Muscle of leg (tissue), 11 donors: ENCODE results near the gene ENTHD1. TPM values are rescaled to one million over a fixed set of nuclear protein-coding genes. Genes with fewer than 3 reads are reported as not detected.
"Not testable (repeated sequence)": the region's sequence is repeated elsewhere in the genome, so short reads cannot be mapped to it uniquely, and the experiment has no call there.

Source experiments
- DNase-seq: peaks from one replicate; pipeline ENCODE4 v3.0.0; 2013
- H3K27ac ChIP-seq: one replicate; pipeline ENCODE4 v1.5.1; 2013; ENCODE audit warnings: mild to moderate bottlenecking, low read length, control low read depth
- H3K27me3 ChIP-seq: one replicate; pipeline ENCODE4 v1.6.1; 2013; ENCODE audit warnings: low read length; ENCODE audit not compliant: control insufficient read depth, insufficient read depth
- H3K36me3 ChIP-seq: one replicate; pipeline ENCODE4 v1.6.1; 2013; ENCODE audit warnings: low read length; ENCODE audit not compliant: control insufficient read depth, insufficient read depth
- H3K4me1 ChIP-seq: one replicate; pipeline ENCODE4 v1.6.1; 2013; ENCODE audit warnings: low read length; ENCODE audit not compliant: control insufficient read depth, insufficient read depth
- H3K4me3 ChIP-seq: one replicate; pipeline ENCODE4 v1.5.1; 2013; ENCODE audit warnings: low read length, control low read depth
- H3K9me3 ChIP-seq: replicated peaks from 2 replicates; pipeline ENCODE4 v1.6.1; 2013; ENCODE audit warnings: low read depth, low read length; ENCODE audit not compliant: control insufficient read depth
- WGBS: methylation state at CpG from one replicate; pipeline ENCODE4 v1.1.5; 2013; ENCODE audit warnings: missing lambda C conversion rate; ENCODE audit not compliant: insufficient coverage; 5-methylcytosine and 5-hydroxymethylcytosine counted together
- polyA plus RNA-seq, 8 donors: library from polyadenylated mRNA; unstranded; fragments of 120-200 nt; gene quantifications; one replicate each; pipeline versions ENCODE4 v1.2.1 to v1.2.3, GENCODE V29; 2013; ENCODE audit warnings: inconsistent platforms in 1 of 8, low replicate concordance in 1 of 8; ENCODE audit not compliant: insufficient read length in 8 of 8, insufficient read depth in 1 of 8
- total RNA-seq: library from RNA; stranded (reverse); fragments of 120-200 nt; gene quantifications from one replicate; pipeline ENCODE4 v1.2.4, GENCODE V29; 2013

Gene ENTHD1
- total and polyA plus RNA-seq, 9 donors: not detected

DNA sequence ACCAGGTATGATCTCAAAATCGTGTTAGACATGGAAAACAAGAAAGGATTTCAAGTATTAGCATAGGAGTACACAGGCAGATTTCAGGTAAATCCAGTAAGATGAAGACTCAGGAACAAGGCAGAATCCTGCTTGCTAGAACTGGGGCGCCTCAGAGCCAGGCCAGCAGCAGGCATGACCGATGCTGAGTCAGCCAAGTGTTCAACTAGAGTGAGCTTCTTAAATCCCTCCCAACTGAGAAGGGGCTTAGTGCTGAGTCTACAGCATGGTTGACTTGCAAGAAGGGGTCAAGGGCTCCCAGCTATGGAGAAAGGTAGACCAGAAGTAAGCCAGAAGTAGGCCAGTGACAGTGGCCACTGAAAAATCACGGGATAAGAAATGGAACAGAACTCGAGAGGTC is 19.8 kb upstream of the ENTHD1 start:
- no peaks in the 10 kb centered on the region for H3K36me3 ChIP-seq
- no peak for DNase-seq
- H3K27me3 ChIP-seq: peaks cover 11% of the 10 kb centered on the region
- H3K27ac ChIP-seq: no peak overlapping the region
- H3K9me3 ChIP-seq: no peaks in the 10 kb centered on the region
- no peak overlapping the region for H3K4me3 ChIP-seq
- 77% methylated on average over 4 of the region's 5 CpGs for WGBS
- H3K4me1 ChIP-seq: peaks cover 2% of the 10 kb centered on the region

DNA sequence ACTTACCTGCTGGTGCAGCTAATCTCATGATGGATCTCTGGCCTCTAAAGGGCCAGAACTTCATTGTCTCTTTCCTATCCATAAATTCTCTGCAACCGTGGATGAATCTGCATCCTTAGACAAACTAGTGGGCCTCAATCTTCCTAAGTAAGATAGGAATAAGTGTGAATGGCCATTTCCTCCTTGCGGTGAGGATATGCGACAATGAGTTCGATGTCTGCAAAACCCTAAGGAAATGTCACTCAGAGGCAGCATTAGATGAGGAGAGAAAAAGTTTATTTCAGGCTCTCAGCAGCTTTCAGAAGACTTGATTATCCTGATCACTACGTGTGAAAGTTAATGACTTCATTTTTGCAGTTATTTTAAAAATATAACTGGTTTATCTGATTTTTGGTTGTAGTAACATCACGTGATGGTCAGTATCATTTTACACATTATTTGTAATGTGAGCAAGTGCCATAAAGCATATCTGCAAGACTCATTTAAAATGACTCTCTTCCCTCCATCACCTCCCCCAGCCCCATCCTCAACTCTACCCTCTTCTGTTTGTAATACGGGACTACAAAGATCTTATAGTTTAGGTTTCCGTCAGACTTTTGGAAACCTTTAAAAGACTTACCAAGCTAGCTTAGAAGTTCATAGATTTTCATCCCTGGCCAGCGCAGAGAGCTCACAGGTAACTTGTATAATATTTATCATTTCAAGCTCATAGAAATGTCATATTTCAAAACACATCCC is 17.5 kb upstream of the ENTHD1 start:
- no peak for DNase-seq
- no peak overlapping the region for H3K27ac ChIP-seq
- peaks cover 17% of the 10 kb centered on the region for H3K27me3 ChIP-seq
- peaks cover 2% of the 10 kb centered on the region for H3K4me1 ChIP-seq
- no peak overlapping the region for H3K4me3 ChIP-seq
- 44% methylated on average over 4 of the region's 9 CpGs for WGBS
- no peaks in the 10 kb centered on the region for H3K9me3 ChIP-seq
- no peaks in the 10 kb centered on the region for H3K36me3 ChIP-seq

DNA sequence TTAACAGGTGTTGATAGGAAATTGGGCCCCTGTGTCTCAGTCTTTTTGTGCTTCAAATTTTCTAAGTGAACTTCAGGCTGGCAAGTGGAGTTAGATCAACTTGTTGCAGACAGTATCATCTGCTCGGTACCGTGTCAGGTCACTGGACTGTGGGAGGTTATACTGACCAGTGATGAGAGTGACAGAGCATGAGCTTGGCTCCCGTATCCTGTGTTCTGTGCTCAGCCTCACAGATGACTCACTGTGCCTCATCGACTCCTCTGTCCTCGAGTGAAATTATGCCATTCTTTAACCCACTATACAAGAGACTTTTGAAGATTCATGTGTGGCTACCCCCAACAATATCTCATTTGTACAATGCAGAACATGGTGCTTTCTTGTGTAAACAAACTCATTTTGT is 15.2 kb upstream of the ENTHD1 start:
- Histone ChIP-seq H3K36me3 (no peaks in the 10 kb centered on the region), H3K27me3 (peaks cover 14% of the 10 kb centered on the region), H3K27ac (no peak overlapping the region), H3K9me3 (no peaks in the 10 kb centered on the region), H3K4me3 (no peak overlapping the region), H3K4me1 (peaks cover under 1% of the 10 kb centered on the region)
- no peak for DNase-seq
- 60% methylated on average over 3 of the region's 5 CpGs for WGBS

DNA sequence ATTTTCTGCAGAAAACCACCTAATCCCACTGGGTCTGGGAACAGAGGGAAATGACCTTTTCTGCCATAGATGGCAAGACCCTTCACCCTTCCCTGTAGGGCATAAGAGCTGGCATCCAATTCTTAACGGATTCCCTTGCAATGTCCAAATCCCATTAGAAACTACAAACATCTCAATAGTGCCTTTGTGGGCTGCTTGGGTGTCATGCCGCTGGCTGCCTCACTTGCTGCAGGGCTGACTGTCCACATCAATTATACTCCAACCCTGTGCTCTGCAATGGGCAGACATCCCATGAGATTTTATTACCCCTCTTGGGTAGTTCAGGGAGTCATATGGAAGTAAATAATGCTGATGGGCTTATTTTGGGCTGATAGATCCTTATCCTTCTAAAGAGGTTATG is 14.6 kb upstream of the ENTHD1 start:
- WGBS: 80% methylated on average over 1 of the region's 2 CpGs
- no peaks in the 10 kb centered on the region for H3K9me3 ChIP-seq
- H3K27me3 ChIP-seq: peaks cover 14% of the 10 kb centered on the region
- H3K4me1 ChIP-seq: no peaks in the 10 kb centered on the region
- H3K27ac ChIP-seq: no peak overlapping the region
- DNase-seq: no peak
- H3K36me3 ChIP-seq: no peaks in the 10 kb centered on the region
- no peak overlapping the region for H3K4me3 ChIP-seq

DNA sequence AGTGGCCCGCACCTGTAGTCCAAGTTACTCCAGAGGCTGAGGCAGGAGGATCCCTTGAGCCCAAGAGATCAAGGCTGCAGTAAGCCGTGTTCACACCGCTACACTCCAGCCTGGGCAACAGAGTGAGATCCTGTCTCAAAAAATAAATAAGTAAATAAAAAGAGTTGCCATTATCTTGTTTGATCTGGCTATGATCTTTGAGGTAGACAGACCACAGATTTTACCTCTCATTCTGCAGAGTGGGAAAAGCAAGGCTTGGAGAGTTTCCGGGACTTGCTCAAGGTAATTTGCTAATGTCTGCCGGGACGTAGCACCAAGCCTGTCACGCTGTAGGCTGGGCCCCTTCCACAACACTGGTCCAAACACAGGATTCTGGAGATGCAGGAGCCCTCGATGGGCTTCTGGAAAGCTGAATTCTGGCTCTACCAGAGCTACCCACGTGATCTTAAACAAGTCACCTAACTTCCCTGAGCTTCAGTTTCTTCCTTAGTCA is 14.1 kb upstream of the ENTHD1 start:
- Histone ChIP-seq H3K27me3 (peaks cover 14% of the 10 kb centered on the region), H3K4me3 (no peak overlapping the region)
- 88% methylated on average over 4 of the region's 9 CpGs for WGBS

DNA sequence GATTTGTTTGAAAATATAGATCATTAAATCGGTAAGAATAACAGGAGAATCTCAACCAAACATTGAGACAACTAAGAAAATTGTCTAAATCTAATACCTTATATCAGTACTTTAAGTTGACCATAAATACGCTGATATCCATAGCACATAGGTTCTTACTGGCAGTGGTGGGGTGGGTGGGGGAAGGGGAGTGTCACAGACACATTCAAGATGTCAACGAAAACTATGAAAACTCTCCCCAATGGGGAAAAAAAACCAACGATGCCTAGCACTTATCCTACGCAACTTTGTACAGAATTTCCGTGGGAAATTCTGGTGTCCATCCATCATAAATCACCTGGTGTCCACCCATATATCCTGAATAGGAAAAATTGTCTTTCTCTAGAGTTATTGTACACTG is 13.5 kb upstream of the ENTHD1 start:
- H3K4me1 ChIP-seq: no peaks in the 10 kb centered on the region
- no peak overlapping the region for H3K27ac ChIP-seq
- H3K27me3 ChIP-seq: peaks cover 12% of the 10 kb centered on the region
- no peak overlapping the region for H3K4me3 ChIP-seq
- H3K36me3 ChIP-seq: no peaks in the 10 kb centered on the region
- no peaks in the 10 kb centered on the region for H3K9me3 ChIP-seq
- DNase-seq: no peak
- WGBS: no CpG with 5 or more reads among the region's 6 CpGs

More for the DNA sequence above, 14.1 kb upstream of the ENTHD1 start:
- H3K9me3 ChIP-seq: no peaks in the 10 kb centered on the region
- H3K27ac ChIP-seq: no peak overlapping the region
- H3K4me1 ChIP-seq: no peaks in the 10 kb centered on the region
- H3K36me3 ChIP-seq: no peaks in the 10 kb centered on the region
- no peak for DNase-seq

DNA sequence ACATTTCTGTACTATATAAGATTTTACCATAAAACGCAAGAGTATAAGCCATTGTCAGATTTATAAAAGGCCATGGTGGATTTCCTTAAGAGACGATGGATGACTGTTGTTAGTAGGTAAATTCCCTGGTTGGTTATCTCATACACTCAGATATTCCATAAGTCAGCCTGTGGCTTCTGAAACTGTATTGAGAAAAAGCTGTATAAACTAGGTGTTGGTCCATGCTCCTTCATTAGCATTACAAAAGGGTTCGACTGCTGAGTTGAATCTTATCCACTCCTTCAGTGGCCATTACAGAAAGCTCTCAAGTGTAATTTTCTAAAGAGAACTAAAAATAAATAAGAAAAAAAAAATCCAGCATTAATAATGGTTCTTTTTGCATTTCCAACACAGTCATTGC is 12.6 kb upstream of the ENTHD1 start:
- Histone ChIP-seq H3K9me3 (no peaks in the 10 kb centered on the region), H3K36me3 (no peaks in the 10 kb centered on the region), H3K4me1 (no peaks in the 10 kb centered on the region), H3K4me3 (no peak overlapping the region), H3K27ac (no peak overlapping the region), H3K27me3 (peaks cover 10% of the 10 kb centered on the region)
- no peak for DNase-seq
- no CpG with 5 or more reads among the region's 3 CpGs for WGBS

- Histone ChIP-seq H3K36me3 (no peaks in the 10 kb centered on the region), H3K27ac (no peak overlapping the region), H3K4me3 (no peak overlapping the region), H3K27me3 (peaks cover 10% of the 10 kb centered on the region), H3K4me1 (no peaks in the 10 kb centered on the region), H3K9me3 (no peaks in the 10 kb centered on the region)
- 88% methylated on average over 2 of the region's 3 CpGs for WGBS
- no peak for DNase-seq
Observed at GRCh38 chr22:39905687-39906086, 12.1 kb upstream of the ENTHD1 start.

- Histone ChIP-seq H3K27ac (no peak overlapping the region), H3K27me3 (peaks cover 8% of the 10 kb centered on the region), H3K4me3 (no peak overlapping the region), H3K36me3 (no peaks in the 10 kb centered on the region), H3K4me1 (no peaks in the 10 kb centered on the region), H3K9me3 (no peaks in the 10 kb centered on the region)
- WGBS: 83% methylated on average over 1 of the region's 4 CpGs
- DNase-seq: no peak
Observed at GRCh38 chr22:39904862-39905261, 11.3 kb upstream of the ENTHD1 start.

- H3K4me3 ChIP-seq, H3K36me3 ChIP-seq, H3K27ac ChIP-seq, H3K4me1 ChIP-seq, DNase-seq, H3K9me3 ChIP-seq, H3K27me3 ChIP-seq: not testable (repeated sequence)
- WGBS: 98% methylated on average over 5 of the region's 10 CpGs
Observed at GRCh38 chr22:39904024-39904423, 10.5 kb upstream of the ENTHD1 start.
